HUES6 (cell line): Measurements from ENCODE around the gene LRRFIP2.

Experiments used
- H3K27ac ChIP-seq: 2 replicates; pipeline ENCODE4 v1.7.0; 2013; ENCODE audit warnings: low read depth, mild to moderate bottlenecking, low read length, inconsistent platforms
- H3K27me3 ChIP-seq: 2 replicates; pipeline ENCODE4 v1.6.1; 2013; ENCODE audit warnings: low read length; ENCODE audit not compliant: control insufficient read depth, insufficient read depth
- H3K36me3 ChIP-seq: 2 replicates; pipeline ENCODE4 v1.6.1; 2013; ENCODE audit warnings: low read length; ENCODE audit not compliant: control insufficient read depth, insufficient read depth
- H3K4me1 ChIP-seq: 2 replicates; pipeline ENCODE4 v1.6.1; 2013; ENCODE audit warnings: low read length; ENCODE audit not compliant: control insufficient read depth, insufficient read depth
- H3K4me3 ChIP-seq: 2 replicates; pipeline ENCODE4 v1.5.1; 2013; ENCODE audit warnings: low read depth, low read length
- H3K9ac ChIP-seq: one replicate; pipeline ENCODE4 v1.6.1; 2013; ENCODE audit warnings: mild to moderate bottlenecking, low read length
- H3K9me3 ChIP-seq: 2 replicates; pipeline ENCODE4 v1.6.1; 2013; ENCODE audit warnings: low read depth, low read length; ENCODE audit not compliant: control insufficient read depth, insufficient read depth

The LRRFIP2 gene

DNA sequence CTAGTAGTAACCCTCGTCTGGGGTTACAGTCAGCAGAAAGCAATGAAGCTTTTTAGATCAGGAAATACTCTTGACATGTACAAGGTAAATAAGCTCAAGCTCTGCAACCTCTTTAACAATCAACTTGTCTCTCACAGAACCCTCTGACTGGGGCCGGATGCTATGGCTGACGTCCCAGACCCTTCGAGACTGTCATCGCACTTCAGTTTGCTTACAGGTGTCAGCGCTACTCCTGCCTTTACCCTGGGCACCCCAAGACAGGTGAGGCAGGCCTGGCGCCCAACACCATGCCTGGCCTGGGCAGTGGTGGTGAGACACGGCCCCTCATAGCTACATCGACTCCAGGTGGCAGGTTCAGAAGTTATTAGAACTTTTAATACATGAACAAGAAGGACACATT, 30.6 kb downstream of the LRRFIP2 start:
- H3K27me3 ChIP-seq, result no peaks in the 10 kb centered on the region
- no peak overlapping the region for H3K27ac ChIP-seq
- H3K4me1 ChIP-seq, result peaks cover 7% of the 10 kb centered on the region; the same call in 1 of the 2 replicates
- no peak overlapping the region for H3K9ac ChIP-seq
- no peak overlapping the region for H3K4me3 ChIP-seq
- H3K36me3 ChIP-seq, result peaks cover 27% of the 10 kb centered on the region; the same call in 1 of the 2 replicates
- H3K9me3 ChIP-seq, result no peaks in the 10 kb centered on the region

GRCh38 chr3:37141676-37142075, 32.7 kb downstream of the LRRFIP2 start:
- Histone ChIP-seq H3K27me3 (no peaks in the 10 kb centered on the region), H3K4me1 (peaks cover 7% of the 10 kb centered on the region; the same call in 1 of the 2 replicates), H3K36me3 (peaks cover 13% of the 10 kb centered on the region; the same call in 1 of the 2 replicates), H3K9ac (no peak overlapping the region), H3K27ac (no peak overlapping the region), H3K9me3 (no peaks in the 10 kb centered on the region), H3K4me3 (no peak overlapping the region)

- Histone ChIP-seq H3K27ac (no peak overlapping the region), H3K4me3 (no peak overlapping the region), H3K9ac (no peak overlapping the region), H3K4me1 (peaks cover 7% of the 10 kb centered on the region; the same call in 1 of the 2 replicates), H3K9me3 (no peaks in the 10 kb centered on the region), H3K27me3 (no peaks in the 10 kb centered on the region), H3K36me3 (0 out of 2 replicates have a peak, but pooled peaks cover 9% of the 10 kb centered on the region)
Observed at GRCh38 chr3:37140899-37141541, 33.4 kb downstream of the LRRFIP2 start.

DNA sequence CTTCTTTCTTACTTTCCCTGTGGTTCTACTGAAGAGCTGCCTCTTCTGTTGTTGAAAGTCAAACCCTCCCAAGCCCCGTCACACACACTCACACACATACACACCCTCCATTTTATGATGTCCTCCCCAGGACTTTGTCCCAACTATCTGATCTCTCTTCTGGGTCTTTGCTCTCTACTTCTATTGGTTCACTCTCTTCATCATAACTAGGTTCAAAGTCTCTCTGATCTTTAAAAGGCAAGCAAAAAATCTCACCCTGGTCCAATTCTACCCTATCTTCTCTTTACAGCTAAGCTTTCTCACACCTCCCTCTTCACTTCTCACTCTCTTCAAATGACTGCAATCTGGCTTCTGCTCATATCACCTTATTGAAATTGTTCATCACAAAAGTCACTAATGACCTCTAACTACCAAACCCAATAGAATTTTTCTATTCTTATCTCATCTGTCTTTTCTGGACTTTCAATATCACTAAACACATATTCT, 34.8 kb downstream of the LRRFIP2 start:
- H3K4me1 ChIP-seq, result peaks cover 7% of the 10 kb centered on the region; the same call in 1 of the 2 replicates
- no peak overlapping the region for H3K27ac ChIP-seq

DNA sequence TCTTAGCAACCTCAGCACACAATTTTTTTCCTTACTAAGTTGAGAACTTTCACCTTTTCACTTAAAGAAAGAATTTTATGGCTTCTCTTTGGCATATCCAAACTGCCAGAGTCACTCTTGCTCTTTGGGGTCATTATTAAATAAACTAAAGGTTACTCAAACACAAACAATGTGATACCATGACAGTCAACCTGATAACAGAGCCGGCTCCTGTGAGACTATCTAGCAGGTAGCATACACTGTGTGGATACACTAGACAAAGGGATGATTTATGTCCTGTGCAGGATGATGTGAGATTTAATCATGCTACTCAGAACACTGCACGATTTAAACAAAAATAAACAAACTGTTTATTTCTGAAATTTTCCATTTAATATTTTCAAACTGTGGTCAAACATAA, 35.6 kb downstream of the LRRFIP2 start:
- H3K36me3 ChIP-seq, result 0 out of 2 replicates have a peak, but pooled peaks cover 8% of the 10 kb centered on the region
- H3K4me1 ChIP-seq, result peaks cover 7% of the 10 kb centered on the region; the same call in 1 of the 2 replicates
- H3K27ac ChIP-seq, result no peak overlapping the region
- H3K9me3 ChIP-seq, result no peaks in the 10 kb centered on the region
- H3K4me3 ChIP-seq, result no peak overlapping the region
- H3K9ac ChIP-seq, result no peak overlapping the region
- H3K27me3 ChIP-seq, result no peaks in the 10 kb centered on the region

More for the DNA sequence above, 34.8 kb downstream of the LRRFIP2 start:
- Histone ChIP-seq H3K36me3 (0 out of 2 replicates have a peak, but pooled peaks cover 8% of the 10 kb centered on the region), H3K4me3 (no peak overlapping the region), H3K27me3 (no peaks in the 10 kb centered on the region), H3K9ac (no peak overlapping the region), H3K9me3 (no peaks in the 10 kb centered on the region)

DNA sequence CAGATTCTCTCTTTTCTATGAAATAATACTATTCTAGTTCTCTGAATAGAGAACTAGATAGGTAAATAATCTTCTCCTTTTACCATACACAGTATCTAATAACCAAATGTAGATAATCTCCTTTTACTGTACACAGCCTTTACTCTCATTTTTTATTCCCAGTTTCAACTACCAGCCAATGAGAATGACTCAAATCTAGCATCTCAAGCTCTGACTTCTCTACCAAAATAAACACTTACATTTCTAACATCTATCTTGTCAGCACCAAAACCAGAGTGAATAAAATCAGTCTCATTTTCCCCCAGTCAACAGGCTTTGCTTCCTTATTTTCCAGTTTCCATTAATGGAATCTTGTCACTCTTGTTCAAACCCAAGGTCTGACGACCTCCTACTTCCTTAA, 36.9 kb downstream of the LRRFIP2 start:
- Histone ChIP-seq H3K9ac (no peak overlapping the region), H3K4me1 (peaks cover 8% of the 10 kb centered on the region; the same call in 1 of the 2 replicates), H3K4me3 (no peak overlapping the region), H3K27ac (no peak overlapping the region), H3K27me3 (no peaks in the 10 kb centered on the region), H3K36me3 (no peaks in the 10 kb centered on the region), H3K9me3 (no peaks in the 10 kb centered on the region)

DNA sequence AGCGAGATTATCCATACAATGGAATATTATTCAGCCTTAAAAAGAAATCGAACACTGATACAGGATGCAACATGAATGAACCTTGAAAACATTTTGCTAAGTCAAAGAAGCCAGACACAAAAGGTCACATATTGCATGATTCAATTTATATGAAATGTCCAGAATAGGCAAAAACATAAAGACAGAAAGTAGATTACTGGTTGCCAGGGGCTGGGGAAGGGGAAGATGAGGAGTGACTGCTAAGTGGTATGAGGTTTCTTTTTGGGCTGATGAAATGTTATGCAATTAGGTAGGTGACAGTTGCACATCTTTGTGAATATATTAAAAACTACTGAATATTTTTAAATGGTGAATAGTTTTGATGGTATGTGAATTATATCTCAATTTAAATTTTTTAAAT, 38.3 kb downstream of the LRRFIP2 start:
- Histone ChIP-seq H3K4me3 (no peak overlapping the region), H3K4me1 (peaks cover 14% of the 10 kb centered on the region), H3K27me3 (no peaks in the 10 kb centered on the region), H3K9me3 (no peaks in the 10 kb centered on the region), H3K27ac (no peak overlapping the region), H3K9ac (no peak overlapping the region), H3K36me3 (no peaks in the 10 kb centered on the region)

DNA sequence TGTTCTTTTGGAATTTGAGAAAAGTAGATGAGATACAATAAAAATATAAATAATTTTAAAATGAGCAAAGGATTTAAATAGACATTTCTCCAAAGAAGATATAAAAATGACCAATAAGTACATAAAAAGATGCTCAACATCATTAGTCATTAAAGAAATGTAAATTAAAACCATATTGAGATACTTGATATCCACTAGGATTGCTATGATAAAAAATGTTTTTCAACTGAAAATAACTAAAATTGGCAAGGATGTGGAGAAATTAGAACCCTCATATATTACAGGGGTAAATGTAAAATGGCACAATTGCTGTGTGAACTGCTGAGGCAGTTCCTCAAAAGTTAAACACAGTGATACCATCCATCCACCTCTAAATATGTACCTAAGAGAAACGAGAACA, 38.8 kb downstream of the LRRFIP2 start:
- Histone ChIP-seq H3K9ac (no peak overlapping the region), H3K36me3 (no peaks in the 10 kb centered on the region), H3K27ac (no peak overlapping the region), H3K4me3 (no peak overlapping the region), H3K4me1 (peaks cover 14% of the 10 kb centered on the region), H3K9me3 (no peaks in the 10 kb centered on the region), H3K27me3 (no peaks in the 10 kb centered on the region)

DNA sequence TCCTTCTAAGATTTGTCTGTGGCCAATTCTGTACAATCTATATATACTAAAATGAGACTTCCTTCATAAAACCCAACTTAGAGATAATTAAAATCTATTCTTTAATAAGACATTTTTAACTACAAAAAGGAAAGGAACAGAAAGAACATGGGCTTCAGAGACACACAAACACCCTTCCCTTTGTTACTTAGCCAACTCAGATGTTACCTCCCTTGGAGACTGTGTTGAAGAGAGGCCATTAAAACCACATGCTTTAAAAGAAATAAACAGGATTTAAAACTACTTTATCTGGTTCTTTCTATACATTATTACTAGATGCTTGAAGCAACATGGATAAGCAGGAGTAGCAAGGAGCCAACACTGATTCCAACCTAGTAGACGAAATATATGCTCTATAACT, 42.0 kb downstream of the LRRFIP2 start:
- H3K4me3 ChIP-seq, result no peak overlapping the region
- H3K27me3 ChIP-seq, result no peaks in the 10 kb centered on the region
- no peak overlapping the region for H3K9ac ChIP-seq
- H3K4me1 ChIP-seq, result peaks cover 14% of the 10 kb centered on the region
- H3K36me3 ChIP-seq, result no peaks in the 10 kb centered on the region
- H3K9me3 ChIP-seq, result no peaks in the 10 kb centered on the region
- H3K27ac ChIP-seq, result no peak overlapping the region

- H3K27me3 ChIP-seq, result no peaks in the 10 kb centered on the region
- no peak overlapping the region for H3K4me3 ChIP-seq
- H3K36me3 ChIP-seq, result no peaks in the 10 kb centered on the region
- H3K9ac ChIP-seq, result no peak overlapping the region
- H3K9me3 ChIP-seq, result no peaks in the 10 kb centered on the region
- H3K4me1 ChIP-seq, result peaks cover 14% of the 10 kb centered on the region
- H3K27ac ChIP-seq, result no peak overlapping the region
Observed at GRCh38 chr3:37131860-37132144, 42.6 kb downstream of the LRRFIP2 start.

DNA sequence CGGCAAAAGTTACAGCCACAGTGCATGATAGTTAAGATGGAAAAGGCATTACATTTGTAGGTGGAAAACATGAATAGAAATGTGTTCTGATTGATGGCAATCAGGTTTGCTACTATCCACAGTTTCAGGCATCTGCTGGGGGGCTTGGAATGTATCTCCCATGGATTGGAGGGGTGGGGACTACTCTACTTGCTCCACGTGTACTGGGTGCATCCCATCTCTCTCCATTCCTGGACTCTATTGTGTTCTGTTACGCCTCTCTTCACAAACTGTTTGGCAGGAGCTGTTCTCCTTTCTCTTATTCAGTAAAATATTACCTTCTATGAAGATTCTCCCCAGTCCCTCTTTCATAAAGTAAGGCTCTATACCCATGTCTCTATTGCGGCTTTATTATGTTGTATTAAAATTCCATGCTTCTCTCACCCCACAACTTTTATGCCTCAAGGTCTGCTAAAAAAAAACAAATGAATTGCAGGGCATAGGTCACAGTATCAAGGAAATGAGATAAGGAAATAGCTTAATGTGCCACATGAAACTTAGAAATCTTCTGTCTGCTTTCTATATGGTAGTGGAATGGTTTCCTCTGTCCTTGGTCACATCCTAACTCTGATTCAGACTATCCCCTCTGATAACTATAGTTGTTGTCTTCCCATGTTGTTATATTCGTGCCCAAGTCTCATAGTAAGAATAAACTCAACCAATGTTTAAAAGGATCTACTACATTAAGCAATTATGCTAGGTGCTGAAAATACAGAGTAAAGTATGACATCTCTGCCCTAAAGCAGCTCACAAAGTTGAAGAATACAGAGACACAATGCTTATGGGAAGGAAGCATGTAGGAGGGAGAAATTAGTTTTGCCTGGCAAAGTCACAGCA, 43.2 kb downstream of the LRRFIP2 start:
- Histone ChIP-seq H3K27me3 (no peaks in the 10 kb centered on the region), H3K9ac (no peak overlapping the region), H3K4me3 (no peak overlapping the region), H3K27ac (no peak overlapping the region), H3K4me1 (peaks cover 14% of the 10 kb centered on the region), H3K9me3 (no peaks in the 10 kb centered on the region), H3K36me3 (no peaks in the 10 kb centered on the region)
